Epithelial cell of proximal tubule (primary cell): Measurements from ENCODE around the gene DHDH. TPM values are rescaled to one million over a fixed set of nuclear protein-coding genes. Genes with fewer than 3 reads are reported as not detected.
"Not testable (repeated sequence)": the region's sequence is repeated elsewhere in the genome, so short reads cannot be mapped to it uniquely, and the experiment has no call there.

ENCODE experiments used
- DNase-seq: peaks from one replicate; pipeline ENCODE4 v3.0.0-alpha.2; 2011; ENCODE audit warnings: low read depth
- H3K4me3 ChIP-seq: 2 replicates; pipeline ENCODE4 v1.5.1; 2011; ENCODE audit warnings: low read depth, mild to moderate bottlenecking, low read length
- CTCF ChIP-seq: conservative IDR thresholded peaks from 2 replicates; pipeline ENCODE4 v1.5.1; 2012; ENCODE audit warnings: low read depth, mild to moderate bottlenecking, low read length
- total RNA-seq: library from RNA; depleted of rRNA; stranded (reverse); fragments of >200 nt; gene quantifications from 2 replicates; pipeline ENCODE4 v1.2.3, GENCODE V29; 2015

Gene DHDH
- 0.07 and 0.35 TPM in 2 replicates for total RNA-seq

- peak within 1 kb of the TSS; percentile 59 for H3K4me3 ChIP-seq
- DNase-seq = no peak
- TF ChIP-seq CTCF = no peak
Observed at GRCh38 chr19:48933382-48933932, at the start of gene DHDH. Gene DHDH, plus strand, starts transcription at chr19:48933699. Its CDS starts 23 bp downstream, at chr19:48933722.

GRCh38 chr19:48883726-48884125 is 49.8 kb upstream of the DHDH start:
- H3K4me3 ChIP-seq = no peak overlapping the region
- no peak for TF ChIP-seq CTCF
- no peak for DNase-seq

- no peak for TF ChIP-seq CTCF
- no peak for DNase-seq
- H3K4me3 ChIP-seq = no peak overlapping the region
Observed at GRCh38 chr19:48887861-48888612, 45.5 kb upstream of the DHDH start.

GRCh38 chr19:48889496-48889895 is 44.0 kb upstream of the DHDH start:
- DNase-seq, H3K4me3 ChIP-seq: not testable (repeated sequence)

- TF ChIP-seq CTCF = no peak
- no peak for DNase-seq
- H3K4me3 ChIP-seq = no peak overlapping the region
Observed at GRCh38 chr19:48890551-48890950, 42.9 kb upstream of the DHDH start.

- no peak overlapping the region for H3K4me3 ChIP-seq
- no peak for DNase-seq
- TF ChIP-seq CTCF = no peak
Observed at GRCh38 chr19:48895226-48895625, 38.3 kb upstream of the DHDH start.

GRCh38 chr19:48896191-48896720 is 37.2 kb upstream of the DHDH start:
- no peak overlapping the region for H3K4me3 ChIP-seq
- no peak for DNase-seq
- no peak for TF ChIP-seq CTCF
